CD4-positive, alpha-beta T cell treated with Interferon gamma for 1 hour (primary cell): ENCODE measurements around the gene ATRNL1.
"Not testable (repeated sequence)": the region's sequence is repeated elsewhere in the genome, so short reads cannot be mapped to it uniquely, and the experiment has no call there.

Source experiments
- DNase-seq: peaks from one replicate; pipeline ENCODE4 v3.0.0-alpha.2; 2020

Gene ATRNL1

GRCh38 chr10:115427611-115428010 is 334.4 kb downstream of the ATRNL1 start:
- DNase-seq: no peak

GRCh38 chr10:115432188-115432819 is 339.1 kb downstream of the ATRNL1 start:
- no peak for DNase-seq

- no peak for DNase-seq
These were observed 343.8 kb downstream of the ATRNL1 start for GRCh38 chr10:115436999-115437398.

- no peak for DNase-seq
These were observed 348.9 kb downstream of the ATRNL1 start for GRCh38 chr10:115441907-115442545.

- DNase-seq: no peak
These were observed 363.6 kb downstream of the ATRNL1 start for GRCh38 chr10:115456812-115457211.

- DNase-seq: no peak
These were observed 390.1 kb downstream of the ATRNL1 start for GRCh38 chr10:115483294-115483693.

- no peak for DNase-seq
These were observed 398.5 kb downstream of the ATRNL1 start for GRCh38 chr10:115491526-115492140.

- no peak for DNase-seq
These were observed 410.4 kb downstream of the ATRNL1 start for GRCh38 chr10:115503546-115503945.

- DNase-seq: no peak
These were observed 421.7 kb downstream of the ATRNL1 start for GRCh38 chr10:115514895-115515294.

GRCh38 chr10:115525141-115525540 is 432.0 kb downstream of the ATRNL1 start:
- no peak for DNase-seq

- not testable (repeated sequence) for DNase-seq
These were observed 434.5 kb downstream of the ATRNL1 start for GRCh38 chr10:115527682-115528081.

GRCh38 chr10:115536401-115536800 is 443.2 kb downstream of the ATRNL1 start:
- DNase-seq: not testable (repeated sequence)

- DNase-seq: no peak
These were observed 446.1 kb downstream of the ATRNL1 start for GRCh38 chr10:115539142-115539762.

- DNase-seq: no peak
These were observed 462.8 kb downstream of the ATRNL1 start for GRCh38 chr10:115555887-115556402.

GRCh38 chr10:115558252-115558651 is 465.1 kb downstream of the ATRNL1 start:
- DNase-seq: no peak

- DNase-seq: no peak
These were observed 473.7 kb downstream of the ATRNL1 start for GRCh38 chr10:115566867-115567266.

GRCh38 chr10:115572740-115573455 is 479.7 kb downstream of the ATRNL1 start:
- DNase-seq: no peak

- no peak for DNase-seq
These were observed 487.1 kb downstream of the ATRNL1 start for GRCh38 chr10:115580239-115580638.

GRCh38 chr10:115593060-115593459 is 499.9 kb downstream of the ATRNL1 start:
- no peak for DNase-seq

- DNase-seq: no peak
These were observed 511.5 kb downstream of the ATRNL1 start for GRCh38 chr10:115604627-115605026.

- no peak for DNase-seq
These were observed 512.9 kb downstream of the ATRNL1 start for GRCh38 chr10:115606086-115606485.

GRCh38 chr10:115606741-115607140 is 513.6 kb downstream of the ATRNL1 start:
- DNase-seq: no peak

GRCh38 chr10:115624448-115624847 is 531.3 kb downstream of the ATRNL1 start:
- DNase-seq: no peak
